ENCODE measurements around the gene CFAP68. TPM values are rescaled to one million over a fixed set of nuclear protein-coding genes. Genes with fewer than 3 reads are reported as not detected.

The CFAP68 gene
- total and polyA plus RNA-seq, 9 of the 15 experiments (the other 6 are each of a cell fraction or from before 2014, with no cell fraction given) = 22.8 to 72.3 (median 52.5) TPM

GRCh38 chr11:111930472-111930871 lies 51.1 kb downstream of the CFAP68 start:
- no peak overlapping the region for H3K27ac ChIP-seq (ENCODE audit: extremely low read depth, low read depth, low read length)
- TF ChIP-seq NR2F6 (CRISPR knock-in tag; IDR thresholded peaks at IDR 0.05) = no peak
- no peak for TF ChIP-seq HCFC1 (IDR thresholded peaks at IDR 0.05; ENCODE audit: low read depth, low read length)
- TF ChIP-seq NELFE (IDR thresholded peaks at IDR 0.05; ENCODE audit: insufficient read depth, insufficient read length) = no peak
- no peak for TF ChIP-seq ZKSCAN3 (CRISPR knock-in tag; IDR thresholded peaks at IDR 0.05)
- TF ChIP-seq NEUROD1 (IDR thresholded peaks at IDR 0.05; ENCODE audit: borderline replicate concordance, low read depth, low read length, partially characterized antibody) = no peak
- no peak for TF ChIP-seq NONO (IDR thresholded peaks at IDR 0.05; ENCODE audit: low read depth in 2 of 2, low read length in 1 of 2)
- H3K9me1 ChIP-seq (ENCODE audit: control insufficient read depth, insufficient read depth, low read length) = no peaks in the 10 kb centered on the region
- FAIRE-seq (no peak), ATAC-seq (no peak), DNase-seq (ENCODE audit: extremely low read depth in 1 of 4, low spot score in 3 of 4) (no peak)
- H3K9me3 ChIP-seq (replicated peaks; ENCODE audit: control insufficient read depth, insufficient read depth, low read depth, low read length) = no peaks in the 10 kb centered on the region
- H3K4me3 ChIP-seq = no peak overlapping the region
- no peak overlapping the region for H3K9ac ChIP-seq (ENCODE audit: insufficient read depth in 1 of 2, low read depth in 2 of 2, low read length in 2 of 2)
- H3K36me3 ChIP-seq (ENCODE audit: control insufficient read depth, insufficient read depth, low read length) = no peaks in the 10 kb centered on the region
- peaks cover 16 to 29% of the 10 kb centered on the region in 2 experiments for H3K4me1 ChIP-seq (replicated peaks in 1 of 2; ENCODE audit: control insufficient read depth in 2 of 2, insufficient read depth in 2 of 2, low read length in 2 of 2)
- BruUV-seq (replicated peaks) = no TSS peak
- H4K20me1 ChIP-seq (replicated peaks; ENCODE audit: control insufficient read depth, insufficient read depth, low read length) = no peaks in the 10 kb centered on the region
- intact Hi-C loops (cut with micrococcal nuclease) (loop anchor here (5.0 kb wide), 1 partner anchor 157 kb away; the partner anchor contains the start of genes SDHD and TIMM8B), in situ Hi-C loops (cut with MboI) (no loop called here)
- no peak overlapping the region for H2AFZ ChIP-seq (ENCODE audit: low read depth, low read length)
- H3K4me2 ChIP-seq (ENCODE audit: insufficient read depth, low read length) = no peak overlapping the region
- ChIA-PET CTCF (ENCODE audit: low intra/inter-chr PET ratio) (no interaction called here), POLR2A (no interaction called here)
- no peaks in the 10 kb centered on the region for H3K27me3 ChIP-seq (ENCODE audit: control insufficient read depth in 2 of 2, insufficient read depth in 2 of 2, low read length in 2 of 2)
- no peaks in the 10 kb centered on the region for H3K79me2 ChIP-seq (ENCODE audit: control insufficient read depth, insufficient read depth, low read length)
- 40% methylated on average over 4 of the region's 4 CpGs for WGBS (ENCODE audit: insufficient coverage, low coverage, missing lambda C conversion rate)

- Histone ChIP-seq H3K79me2 (ENCODE audit: control insufficient read depth, insufficient read depth, low read length) (peaks cover 5% of the 10 kb centered on the region; the same call in 1 of the 3 replicates), H3K4me3 (no peak overlapping the region), H3K36me3 (ENCODE audit: control insufficient read depth, insufficient read depth, low read length) (no peaks in the 10 kb centered on the region), H4K20me1 (replicated peaks; ENCODE audit: control insufficient read depth, insufficient read depth, low read length) (no peaks in the 10 kb centered on the region), H3K9ac (ENCODE audit: insufficient read depth in 1 of 2, low read depth in 2 of 2, low read length in 2 of 2) (no peak overlapping the region), H3K4me1 (replicated peaks in 1 of 2; ENCODE audit: control insufficient read depth in 2 of 2, insufficient read depth in 2 of 2, low read length in 2 of 2) (peaks cover 15 to 21% of the 10 kb centered on the region in 2 experiments), H3K9me1 (ENCODE audit: control insufficient read depth, insufficient read depth, low read length) (no peaks in the 10 kb centered on the region), H2AFZ (ENCODE audit: low read depth, low read length) (no peak overlapping the region), H3K27me3 (ENCODE audit: control insufficient read depth in 2 of 2, insufficient read depth in 2 of 2, low read length in 2 of 2) (no peaks in the 10 kb centered on the region), H3K4me2 (ENCODE audit: insufficient read depth, low read length) (no peak overlapping the region), H3K27ac (ENCODE audit: extremely low read depth, low read depth, low read length) (no peak overlapping the region), H3K9me3 (replicated peaks; ENCODE audit: control insufficient read depth, insufficient read depth, low read depth, low read length) (no peaks in the 10 kb centered on the region)
- CTCF ChIA-PET (ENCODE audit: low intra/inter-chr PET ratio) = interaction anchor here (1.7 kb wide), 1 partner anchor 49 kb away, joined by 10 read pairs; no protein-coding TSS in a partner anchor
- POLR2A ChIA-PET = no interaction called here
- in situ Hi-C loops (cut with MboI) (no loop called here), intact Hi-C loops (cut with micrococcal nuclease) (loop anchor here (5.0 kb wide), 1 partner anchor 155 kb away; the partner anchor contains the start of genes SDHD and TIMM8B)
- WGBS (ENCODE audit: insufficient coverage, low coverage, missing lambda C conversion rate) = 46% methylated on average over 2 of the region's 2 CpGs
- DNase-seq (ENCODE audit: extremely low read depth in 1 of 4, low spot score in 3 of 4) (no peak), ATAC-seq (no peak), FAIRE-seq (no peak)
- no TSS peak for BruUV-seq (replicated peaks)
- TF ChIP-seq SMC3 (conservative IDR thresholded peaks at IDR 0.05; ENCODE audit: insufficient read depth, low read depth, low read length) = no peak
- TF ChIP-seq NR4A1 (CRISPR knock-in tag; IDR thresholded peaks at IDR 0.05) = no peak
- TF ChIP-seq NR4A1 (tag; IDR thresholded peaks at IDR 0.05) = no peak
- TF ChIP-seq MNT (conservative IDR thresholded peaks at IDR 0.05) = no peak
- TF ChIP-seq CHAMP1 (IDR thresholded peaks at IDR 0.05) = no peak
- no peak for TF ChIP-seq LCOR (CRISPR knock-in tag; IDR thresholded peaks at IDR 0.05)
- no peak for TF ChIP-seq ZNF165 (CRISPR knock-in tag; IDR thresholded peaks at IDR 0.05; ENCODE audit: borderline replicate concordance)
These were observed 53.2 kb downstream of the CFAP68 start for GRCh38 chr11:111932611-111932950.
